NCI-H510A treated with DMSO at 0.1 percent for 48 hours (cell line): Measurements from ENCODE around the gene SPART.
"Not testable (repeated sequence)": the region's sequence is repeated elsewhere in the genome, so short reads cannot be mapped to it uniquely, and the experiment has no call there.

ENCODE experiments used
- DNase-seq: peaks from one replicate; lab custom pipeline; 2025; lab: John Stamatoyannopoulos, UW

SPART gene

DNA sequence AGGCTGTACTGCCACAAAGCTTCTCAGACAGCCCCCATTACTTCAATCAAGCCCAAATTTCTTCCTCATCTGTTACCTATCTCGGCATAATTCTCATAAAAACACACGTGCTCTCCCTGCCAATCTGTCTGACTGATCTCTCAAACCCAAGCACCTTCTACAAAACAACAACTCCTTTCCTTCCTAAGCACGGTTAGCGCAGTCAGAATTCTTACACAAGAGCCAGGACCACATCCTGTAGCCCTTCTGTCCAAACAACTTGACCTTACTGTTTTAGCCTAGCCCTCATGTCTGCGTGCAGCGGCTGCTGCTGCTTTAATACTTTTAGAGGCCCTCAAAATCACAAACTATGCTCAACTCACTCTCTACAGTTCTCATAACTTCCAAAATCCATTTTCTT lies 26.4 kb downstream of the SPART start:
- not testable (repeated sequence) for DNase-seq

- no peak for DNase-seq
Measured at GRCh38 chr13:36313047-36313969, 32.9 kb downstream of the SPART start.

GRCh38 chr13:36310417-36311108 lies 35.6 kb downstream of the SPART start:
- DNase-seq, result no peak

GRCh38 chr13:36302289-36302688 lies 43.9 kb downstream of the SPART start:
- no peak for DNase-seq

- not testable (repeated sequence) for DNase-seq
Measured at GRCh38 chr13:36299469-36299868, 46.7 kb downstream of the SPART start.

DNA sequence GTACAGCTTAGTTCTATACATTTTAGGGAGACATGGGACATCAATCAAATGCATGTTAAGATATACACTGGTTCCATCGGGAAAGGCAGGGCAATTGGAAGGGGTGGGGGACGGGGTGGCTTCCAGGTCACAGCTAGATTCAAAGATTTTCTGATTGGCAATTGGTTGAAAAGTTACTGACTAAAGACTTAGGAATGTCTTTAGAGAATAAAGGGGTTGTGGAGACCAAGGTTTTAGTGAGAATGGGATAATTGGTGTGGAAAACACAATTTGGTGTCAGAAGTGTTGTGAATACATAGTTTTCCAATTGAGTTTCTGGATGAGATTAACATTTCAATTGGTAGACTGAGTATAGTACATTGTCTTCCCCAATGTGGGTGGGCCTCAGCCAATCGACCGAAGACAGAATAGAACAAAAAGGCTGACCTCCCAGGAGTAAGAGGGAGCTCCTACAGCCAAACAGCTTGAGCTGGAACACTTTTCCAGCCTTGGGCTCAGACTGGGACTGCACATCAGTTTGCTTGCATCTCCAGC lies 47.6 kb downstream of the SPART start:
- no peak for DNase-seq

GRCh38 chr13:36297366-36298338 lies 48.5 kb downstream of the SPART start, which contains the start of gene CCDC169:
Gene CCDC169, minus strand, starts transcription at chr13:36297814. Its CDS starts 95 bp downstream, at chr13:36297719.
- peak; percentile 48 for DNase-seq

GRCh38 chr13:36294096-36294495 lies 52.1 kb downstream of the SPART start:
- no peak for DNase-seq

- DNase-seq, result no peak
Measured at GRCh38 chr13:36293497-36293896, 52.7 kb downstream of the SPART start.

DNA sequence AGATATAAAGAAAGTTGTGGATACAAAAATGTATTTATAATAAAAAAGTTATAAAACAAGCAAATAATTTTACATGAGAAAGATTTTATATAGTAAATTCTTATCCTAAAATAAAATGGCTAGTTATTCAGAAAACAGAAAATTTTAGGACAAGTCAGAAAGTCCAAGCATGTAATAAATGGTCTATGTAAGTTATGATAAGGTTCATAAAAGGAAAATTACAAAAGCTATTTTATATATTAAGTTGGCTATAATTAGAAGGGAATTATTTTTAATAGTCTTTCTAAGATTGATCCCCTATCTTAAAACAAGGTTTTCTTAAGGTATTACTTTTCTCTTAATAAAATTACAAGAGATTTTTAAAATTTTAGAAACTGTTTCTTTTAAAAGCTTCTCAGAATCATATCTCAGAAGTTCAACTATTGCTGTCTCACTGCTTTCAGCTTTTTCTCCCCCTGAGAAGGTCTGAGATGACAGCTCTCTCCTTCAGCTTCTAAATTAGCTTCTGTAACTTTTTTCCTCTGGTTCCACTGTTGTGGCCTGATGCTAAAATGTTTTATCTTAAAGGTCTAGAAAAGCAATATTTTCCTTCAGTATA lies 57.3 kb downstream of the SPART start:
- no peak for DNase-seq

DNA sequence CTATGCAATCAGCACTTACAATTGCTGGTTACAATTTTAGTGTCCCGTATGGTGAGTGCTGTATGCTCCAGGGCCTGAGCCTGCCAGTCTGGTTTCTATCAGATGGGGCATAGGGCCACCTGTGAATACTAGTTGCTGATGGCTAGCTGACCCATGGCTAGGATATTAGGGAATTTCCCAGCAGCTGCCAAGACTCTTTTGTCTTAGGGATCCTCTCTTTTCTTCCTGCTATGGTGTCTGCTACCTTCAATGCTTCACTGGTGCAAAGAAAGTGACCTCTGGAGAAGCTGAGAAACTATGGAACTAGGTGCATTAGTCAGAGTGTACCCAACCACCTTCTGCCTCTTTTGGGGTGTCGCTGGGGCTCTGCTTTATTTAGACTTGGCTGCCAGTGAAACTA lies 60.2 kb downstream of the SPART start:
- DNase-seq, result no peak

DNA sequence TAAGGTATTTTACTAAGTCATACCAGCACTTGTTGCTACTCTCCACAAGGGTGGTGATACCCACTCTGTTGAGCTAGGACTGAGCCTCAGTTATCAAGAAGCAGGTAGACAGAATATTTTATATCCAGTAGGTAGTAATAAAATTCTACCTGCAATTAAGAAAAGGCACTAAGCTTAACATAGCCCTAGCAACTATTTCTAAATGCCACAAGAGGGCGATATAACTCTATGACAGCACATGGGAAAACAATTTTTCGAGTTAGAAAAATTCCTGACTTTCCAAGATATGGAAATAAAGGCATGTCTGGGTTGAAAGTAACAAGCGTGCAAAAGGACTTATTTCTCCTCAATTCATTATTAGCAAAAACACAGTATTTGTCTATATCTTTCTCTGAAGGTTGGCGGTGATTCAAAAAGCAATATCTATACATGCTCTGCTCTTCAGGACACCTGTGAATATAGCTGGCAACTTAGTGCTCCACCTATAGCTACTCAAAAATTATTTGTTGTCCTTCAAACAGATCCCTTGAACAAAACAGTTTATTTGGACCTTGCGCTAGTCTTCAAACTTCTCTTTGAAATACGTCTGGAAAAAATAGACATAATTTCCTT lies 63.3 kb downstream of the SPART start:
- peak; percentile 48 for DNase-seq

DNA sequence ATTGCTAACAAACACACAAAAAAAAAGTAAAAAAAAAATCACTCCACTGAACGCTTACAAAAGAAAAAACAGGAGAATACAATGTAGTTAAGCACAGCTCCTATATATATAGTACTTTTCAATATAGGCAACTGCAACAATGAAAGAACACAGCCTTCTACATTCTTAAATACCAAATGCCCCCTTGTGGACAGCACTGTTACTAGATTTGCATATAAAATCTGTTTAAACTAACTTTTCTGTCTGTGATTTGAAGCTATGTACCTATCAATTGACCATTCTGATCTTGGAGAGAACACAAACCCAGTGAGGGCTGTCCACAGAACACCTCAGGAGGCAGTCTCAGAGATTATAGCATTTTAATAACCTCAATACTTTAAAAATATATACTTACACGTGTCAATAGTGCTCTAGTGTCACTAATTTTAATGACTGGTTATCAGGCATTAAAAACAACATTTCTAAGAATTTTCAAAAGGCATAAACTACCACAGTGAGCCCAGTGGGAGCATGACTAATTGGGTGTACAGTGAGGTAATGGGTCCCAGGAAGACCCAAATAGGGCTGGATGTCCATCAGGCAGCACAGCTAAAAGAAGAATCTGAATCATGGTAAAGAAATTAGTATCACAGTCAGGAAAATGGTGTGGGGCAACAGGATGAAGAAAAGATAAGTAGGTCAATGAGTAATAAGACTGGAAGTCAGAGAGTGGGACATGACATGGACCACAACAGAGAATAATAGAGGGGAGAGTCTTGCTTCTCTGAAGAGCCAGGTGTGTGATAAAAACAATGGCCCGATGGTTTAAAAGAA lies 70.8 kb downstream of the SPART start:
- peak; percentile 69 for DNase-seq

DNA sequence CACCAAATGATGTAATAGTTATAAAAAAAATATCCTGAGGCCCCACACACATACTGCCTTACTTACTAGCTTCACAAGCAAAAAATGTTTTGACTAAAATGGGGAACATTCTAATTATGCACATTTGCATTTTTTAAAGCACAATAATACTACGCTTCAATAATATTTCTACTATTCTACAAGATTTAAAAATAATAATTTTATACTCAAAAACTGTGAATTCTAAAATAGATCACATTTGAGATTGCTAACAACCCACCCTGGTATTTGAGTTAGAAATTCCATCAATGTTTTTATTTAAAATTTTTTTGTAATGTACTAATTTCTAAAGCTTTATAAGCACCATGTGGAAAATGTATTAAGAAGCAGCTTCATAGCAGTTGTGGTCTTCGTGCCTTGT lies 72.8 kb downstream of the SPART start:
- DNase-seq, result no peak

GRCh38 chr13:36261976-36262375 lies 84.2 kb downstream of the SPART start:
- no peak for DNase-seq

DNA sequence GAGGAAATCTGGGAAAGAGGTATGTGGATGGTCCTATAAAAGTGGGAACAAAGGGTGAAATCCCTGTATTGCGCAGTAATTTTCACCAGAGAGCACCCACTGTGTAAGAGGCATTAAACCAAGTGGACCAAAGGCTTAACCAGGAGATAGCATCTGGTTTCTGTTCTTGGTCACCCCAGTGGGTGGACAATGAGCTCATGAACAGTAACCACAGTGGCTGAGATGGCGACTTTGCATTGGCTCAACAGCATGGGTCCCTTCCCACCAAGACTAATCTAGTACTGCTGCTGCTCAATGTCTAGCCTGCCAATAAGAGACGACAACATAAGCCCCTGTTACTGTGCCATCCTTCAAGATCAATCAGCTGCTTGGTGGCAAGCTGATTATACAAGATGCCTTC lies 85.2 kb downstream of the SPART start:
- DNase-seq, result no peak

- DNase-seq, result no peak
Measured at GRCh38 chr13:36259361-36260137, 86.6 kb downstream of the SPART start.

GRCh38 chr13:36258831-36259230 lies 87.4 kb downstream of the SPART start:
- DNase-seq, result no peak
